ENCODE results near the gene MIF4GD.

The MIF4GD gene

DNA sequence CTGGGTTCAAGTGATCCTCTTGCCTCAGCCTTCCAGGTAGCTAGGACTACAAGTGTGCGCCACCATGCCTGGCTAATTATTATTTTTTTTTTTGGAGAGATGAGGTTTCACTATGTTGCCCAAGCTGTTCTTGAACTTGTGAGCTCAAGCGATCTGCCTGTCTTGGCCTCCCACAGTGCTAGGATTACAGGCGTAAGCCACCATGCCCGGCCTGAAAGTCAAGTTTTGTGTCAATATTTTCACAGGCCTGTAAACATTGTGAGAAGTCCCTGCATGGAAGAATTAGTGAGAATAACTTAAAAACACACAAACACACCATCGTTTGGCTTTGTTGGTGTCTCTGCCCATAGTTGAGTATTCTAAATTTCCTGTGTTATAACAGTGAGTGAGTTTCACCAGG lies 43.3 kb downstream of the MIF4GD start:
- 97% methylated on average over 3 of the region's 5 CpGs for WGBS (ENCODE audit: insufficient coverage)
- H3K27me3 ChIP-seq (replicated peaks in 2 of 5; ENCODE audit: control insufficient read depth in 4 of 5, insufficient read depth in 5 of 5, low read length in 4 of 5): no peaks in the 10 kb centered on the region
- POLR2A ChIA-PET: interaction anchor here (0.6 kb wide), 1 partner anchor 237 kb away, joined by 3 read pairs; no protein-coding TSS in a partner anchor
- no peak overlapping the region for H3K4me3 ChIP-seq (ENCODE audit: control insufficient read depth in 1 of 7, extremely low read depth in 1 of 7, insufficient read depth in 4 of 7, low read depth in 2 of 7, low read length in 6 of 7)
- CTCF ChIA-PET: interaction anchor here (5.1 kb wide), 1 partner anchor 13 kb away, joined by 50 read pairs; no protein-coding TSS in a partner anchor
- H3K9me3 ChIP-seq (ENCODE audit: control extremely low read depth in 1 of 5, control insufficient read depth in 4 of 5, insufficient read depth in 2 of 5, low read depth in 1 of 5, low read length in 4 of 5): no peaks in the 10 kb centered on the region
- H3K27ac ChIP-seq (ENCODE audit: insufficient read depth in 1 of 2, low read depth in 1 of 2, low read length in 2 of 2, poor library complexity in 1 of 2, severe bottlenecking in 2 of 2): no peak overlapping the region
- H3K4me1 ChIP-seq (ENCODE audit: control extremely low read depth in 1 of 4, control insufficient read depth in 4 of 4, insufficient read depth in 4 of 4, low read length in 3 of 4): no peaks in the 10 kb centered on the region
- DNase-seq: no peak
- peaks cover 24 to 79% (median 59%) of the 10 kb centered on the region in 4 experiments for H3K36me3 ChIP-seq (ENCODE audit: control insufficient read depth in 4 of 4, insufficient read depth in 4 of 4, low read length in 3 of 4)

DNA sequence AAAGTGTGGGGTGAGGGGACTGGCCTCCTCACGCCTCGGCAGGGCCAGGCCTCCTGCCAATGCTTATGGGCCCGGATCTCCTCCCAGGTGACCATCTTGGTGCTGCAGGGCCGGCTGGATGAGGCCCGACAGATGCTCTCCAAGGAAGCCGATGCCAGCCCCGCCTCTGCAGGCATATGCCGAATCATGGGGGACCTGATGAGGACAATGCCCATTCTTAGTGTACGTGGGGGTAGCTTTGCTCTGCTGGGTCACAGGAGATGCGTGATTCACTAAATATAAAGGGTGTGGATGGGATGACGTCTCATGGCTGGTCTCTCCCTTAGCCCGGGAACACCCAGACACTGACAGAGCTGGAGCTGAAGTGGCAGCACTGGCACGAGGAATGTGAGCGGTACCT lies 46.0 kb downstream of the MIF4GD start:
- Histone ChIP-seq H3K4me1 (ENCODE audit: control extremely low read depth in 1 of 4, control insufficient read depth in 4 of 4, insufficient read depth in 4 of 4, low read length in 3 of 4) (no peaks in the 10 kb centered on the region), H3K9me3 (ENCODE audit: control extremely low read depth in 1 of 5, control insufficient read depth in 4 of 5, insufficient read depth in 2 of 5, low read depth in 1 of 5, low read length in 4 of 5) (no peaks in the 10 kb centered on the region), H3K27me3 (replicated peaks in 2 of 5; ENCODE audit: control insufficient read depth in 4 of 5, insufficient read depth in 5 of 5, low read length in 4 of 5) (no peaks in the 10 kb centered on the region), H3K36me3 (ENCODE audit: control insufficient read depth in 4 of 4, insufficient read depth in 4 of 4, low read length in 3 of 4) (peaks cover 20 to 64% (median 44%) of the 10 kb centered on the region in 4 experiments), H3K4me3 (ENCODE audit: control insufficient read depth in 1 of 7, extremely low read depth in 1 of 7, insufficient read depth in 4 of 7, low read depth in 2 of 7, low read length in 6 of 7) (no peak overlapping the region), H3K27ac (ENCODE audit: insufficient read depth in 1 of 2, low read depth in 1 of 2, low read length in 2 of 2, poor library complexity in 1 of 2, severe bottlenecking in 2 of 2) (no peak overlapping the region)
- no peak for DNase-seq
- ChIA-PET POLR2A (no interaction called here), CTCF (interaction anchor here (0.8 to 2.7 kb wide), 6 partner anchors 12 to 110 kb away, joined by 3 to 10 read pairs (median 4); no protein-coding TSS in a partner anchor)
- 87% methylated on average over 13 of the region's 14 CpGs for WGBS (ENCODE audit: insufficient coverage)

DNA sequence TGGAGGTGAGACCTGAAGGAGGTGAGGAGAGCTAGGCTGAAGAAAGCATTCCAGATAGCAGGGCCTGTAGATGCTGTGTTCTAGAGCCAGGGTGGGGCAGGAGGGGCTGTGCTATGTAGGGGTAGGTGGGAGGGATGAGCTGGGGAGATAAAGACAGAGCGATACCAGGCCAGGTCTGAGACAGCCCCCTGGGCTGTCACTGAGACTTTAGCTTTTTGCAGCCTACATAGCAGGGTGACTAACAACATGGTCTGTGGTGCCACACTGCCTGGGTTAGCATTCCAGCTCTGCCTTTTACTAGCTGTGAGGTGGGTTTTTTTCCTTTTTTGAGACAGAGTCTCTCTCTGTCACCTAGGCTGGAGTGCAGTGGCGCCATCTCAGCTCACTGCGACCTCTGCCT lies 51.2 kb downstream of the MIF4GD start:
- H3K9me3 ChIP-seq (ENCODE audit: control extremely low read depth in 1 of 5, control insufficient read depth in 4 of 5, insufficient read depth in 2 of 5, low read depth in 1 of 5, low read length in 4 of 5): no peaks in the 10 kb centered on the region
- POLR2A ChIA-PET: interaction anchor here (0.7 kb wide), 1 partner anchor 17 kb away, joined by 5 read pairs; no protein-coding TSS in a partner anchor
- no peak overlapping the region for H3K4me3 ChIP-seq (ENCODE audit: control insufficient read depth in 1 of 7, extremely low read depth in 1 of 7, insufficient read depth in 4 of 7, low read depth in 2 of 7, low read length in 6 of 7)
- 90% methylated on average over 2 of the region's 3 CpGs for WGBS (ENCODE audit: insufficient coverage)
- peaks cover 16 to 65% (median 41%) of the 10 kb centered on the region in 4 experiments for H3K36me3 ChIP-seq (ENCODE audit: control insufficient read depth in 4 of 4, insufficient read depth in 4 of 4, low read length in 3 of 4)
- CTCF ChIA-PET: interaction anchor here (0.9 to 4.3 kb wide), 8 partner anchors 10 to 160 kb away, joined by 3 to 20 read pairs (median 6); no protein-coding TSS in a partner anchor
- no peaks in the 10 kb centered on the region for H3K27me3 ChIP-seq (replicated peaks in 2 of 5; ENCODE audit: control insufficient read depth in 4 of 5, insufficient read depth in 5 of 5, low read length in 4 of 5)
- no peak overlapping the region for H3K27ac ChIP-seq (ENCODE audit: insufficient read depth in 1 of 2, low read depth in 1 of 2, low read length in 2 of 2, poor library complexity in 1 of 2, severe bottlenecking in 2 of 2)
- DNase-seq: no peak
- H3K4me1 ChIP-seq (ENCODE audit: control extremely low read depth in 1 of 4, control insufficient read depth in 4 of 4, insufficient read depth in 4 of 4, low read length in 3 of 4): no peaks in the 10 kb centered on the region

DNA sequence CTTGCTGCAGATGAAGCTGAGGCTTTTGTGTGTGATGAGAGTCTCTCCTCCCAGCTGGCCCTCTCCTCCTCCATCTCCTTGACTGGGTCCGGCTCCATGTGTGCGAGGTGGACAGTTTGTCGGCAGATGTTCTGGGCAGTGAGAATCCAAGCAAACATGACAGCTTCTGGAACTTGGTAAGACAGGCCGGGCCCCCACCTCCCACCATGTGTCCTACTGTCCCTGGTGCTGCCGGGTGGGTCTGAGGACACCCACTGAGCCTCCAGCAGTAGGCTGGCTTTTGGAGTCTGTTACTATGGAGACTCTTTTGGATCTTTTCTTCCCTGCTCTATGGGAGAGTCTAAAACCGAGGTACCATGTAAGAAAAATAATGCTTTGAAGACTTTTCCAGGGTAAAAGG lies 52.9 kb downstream of the MIF4GD start:
- ChIA-PET CTCF (interaction anchor here (1.2 to 3.8 kb wide), 3 partner anchors 12 to 21 kb away, joined by 3 to 13 read pairs (median 5); partner anchors contain the start of gene NUP85), POLR2A (interaction anchor here (0.6 kb wide), 1 partner anchor 284 kb away, joined by 4 read pairs; no protein-coding TSS in a partner anchor)
- no peak overlapping the region for H3K4me3 ChIP-seq (ENCODE audit: control insufficient read depth in 1 of 7, extremely low read depth in 1 of 7, insufficient read depth in 4 of 7, low read depth in 2 of 7, low read length in 6 of 7)
- no peaks in the 10 kb centered on the region for H3K27me3 ChIP-seq (replicated peaks in 2 of 5; ENCODE audit: control insufficient read depth in 4 of 5, insufficient read depth in 5 of 5, low read length in 4 of 5)
- no peak for DNase-seq
- H3K4me1 ChIP-seq (ENCODE audit: control extremely low read depth in 1 of 4, control insufficient read depth in 4 of 4, insufficient read depth in 4 of 4, low read length in 3 of 4): no peaks in the 10 kb centered on the region
- peaks cover 16 to 74% (median 42%) of the 10 kb centered on the region in 4 experiments for H3K36me3 ChIP-seq (ENCODE audit: control insufficient read depth in 4 of 4, insufficient read depth in 4 of 4, low read length in 3 of 4)
- H3K9me3 ChIP-seq (ENCODE audit: control extremely low read depth in 1 of 5, control insufficient read depth in 4 of 5, insufficient read depth in 2 of 5, low read depth in 1 of 5, low read length in 4 of 5): no peaks in the 10 kb centered on the region
- no peak overlapping the region for H3K27ac ChIP-seq (ENCODE audit: insufficient read depth in 1 of 2, low read depth in 1 of 2, low read length in 2 of 2, poor library complexity in 1 of 2, severe bottlenecking in 2 of 2)
- 100% methylated on average over 1 of the region's 6 CpGs for WGBS (ENCODE audit: insufficient coverage)

All from common myeloid progenitor, CD34-positive (primary cell).